Left ventricle myocardium superior (tissue), 1 donor: ENCODE data around the gene SMC3. TPM values are rescaled to one million over a fixed set of nuclear protein-coding genes. Genes with fewer than 3 reads are reported as not detected.
"Not testable (repeated sequence)": the region's sequence is repeated elsewhere in the genome, so short reads cannot be mapped to it uniquely, and the experiment has no call there.

Experiments used
- ATAC-seq: fragments of 200-7000 bp; cut with Tn5 transposase; one replicate; pipeline ENCODE4 v1.9.1; 2020; ENCODE audit warnings: mild to moderate bottlenecking, moderate library complexity
- DNase-seq: peaks from one replicate; pipeline ENCODE4 v3.0.0-alpha.2; 2020
- intact Hi-C: fragments of 100-400 bp; cut with micrococcal nuclease; formaldehyde crosslinking; loops from one replicate; pipeline ENCODE4 v1.11.0; 2022
- long read RNA-seq: library from polyadenylated mRNA; unstranded; transcript quantifications from one replicate; pipeline ENCODE4 v2.0.0, GENCODE V29; 2021
- total RNA-seq: library from RNA; stranded (reverse); fragmentation: NEBNext Ultra II Directional; extraction: Animal tissue kit (Norgen Biotek cat#: 25700); gene quantifications from one replicate; pipeline ENCODE4 v1.2.1, GENCODE V29; 2021
- donor health status: DM: no; HTN: yes; CAD: no; lungs with severe emphysema.

The SMC3 gene
- total RNA-seq = 24.3 TPM
- long read RNA-seq, full-length matches to known transcripts = 9 of 51 reads
- long read RNA-seq, partial matches to known transcripts = 39 of 51 reads
- long read RNA-seq, other reads (novel, unspliced or antisense) = 3 of 51 reads

GRCh38 chr10:110567201-110568054 lies at the start of gene SMC3:
Gene SMC3 (plus strand): TSS chr10:110567695. CDS start chr10:110567817, 122 bp downstream.
- ATAC-seq = peak; percentile 96
- peak; percentile 94 for DNase-seq
- intact Hi-C loops = no loop called here

- intact Hi-C loops = no loop called here
- ATAC-seq (no peak), DNase-seq (no peak)
Observed at GRCh38 chr10:110522365-110522988, 45.0 kb upstream of the SMC3 start.

GRCh38 chr10:110523736-110524135 lies 43.8 kb upstream of the SMC3 start:
- ATAC-seq (no peak), DNase-seq (no peak)
- intact Hi-C loops = no loop called here

- no peak for DNase-seq
- intact Hi-C loops = no loop called here
- ATAC-seq = no peak
Observed at GRCh38 chr10:110524179-110524858, 43.2 kb upstream of the SMC3 start.

GRCh38 chr10:110524859-110525232 lies 42.6 kb upstream of the SMC3 start:
- intact Hi-C loops = no loop called here
- ATAC-seq = no peak
- DNase-seq = no peak

GRCh38 chr10:110525349-110526260 lies 41.9 kb upstream of the SMC3 start:
- DNase-seq (no peak), ATAC-seq (no peak)
- intact Hi-C loops = no loop called here

GRCh38 chr10:110527731-110528171 lies 39.7 kb upstream of the SMC3 start:
- intact Hi-C loops = no loop called here
- ATAC-seq = no peak
- no peak for DNase-seq

GRCh38 chr10:110528224-110528996 lies 39.1 kb upstream of the SMC3 start:
- ATAC-seq = no peak
- intact Hi-C loops = no loop called here

GRCh38 chr10:110528997-110529524 lies 38.4 kb upstream of the SMC3 start:
- DNase-seq, intact Hi-C loops, ATAC-seq: not testable (repeated sequence)

More at GRCh38 chr10:110528224-110528996, 39.1 kb upstream of the SMC3 start:
- DNase-seq = no peak

- intact Hi-C loops = no loop called here
- DNase-seq (no peak), ATAC-seq (no peak)
Observed at GRCh38 chr10:110529596-110530011, 37.9 kb upstream of the SMC3 start.

- intact Hi-C loops = no loop called here
- peak; percentile 76 for DNase-seq
Observed at GRCh38 chr10:110530131-110530831, 37.2 kb upstream of the SMC3 start.

GRCh38 chr10:110531687-110532086 lies 35.8 kb upstream of the SMC3 start:
- intact Hi-C loops = no loop called here
- ATAC-seq = no peak
- no peak for DNase-seq

More at GRCh38 chr10:110530131-110530831, 37.2 kb upstream of the SMC3 start:
- peak; percentile 93 for ATAC-seq

GRCh38 chr10:110532628-110533027 lies 34.9 kb upstream of the SMC3 start:
- DNase-seq, intact Hi-C loops, ATAC-seq: not testable (repeated sequence)

- intact Hi-C loops = no loop called here
- DNase-seq (no peak), ATAC-seq (no peak)
Observed at GRCh38 chr10:110533149-110533548, 34.3 kb upstream of the SMC3 start.

- ATAC-seq = no peak
- intact Hi-C loops = no loop called here
- no peak for DNase-seq
Observed at GRCh38 chr10:110534571-110534970, 32.9 kb upstream of the SMC3 start.

- intact Hi-C loops = loop anchor here (5.0 kb wide), 1 partner anchor 184 kb away; no protein-coding TSS in a partner anchor
- DNase-seq = peak; percentile 36
- ATAC-seq = peak; percentile 76
Observed at GRCh38 chr10:110535958-110536891, 31.3 kb upstream of the SMC3 start.
